Uterus (tissue), 4 donors: ENCODE results near the gene RPL36. TPM values are rescaled to one million over a fixed set of nuclear protein-coding genes. Genes with fewer than 3 reads are reported as not detected.

Experiments used
- DNase-seq, 2 donors: peaks; one replicate each; pipeline ENCODE4 v3.0.0-alpha.2; 2019 to 2020
- H3K27ac ChIP-seq, 2 donors: fragments of 200-600 bp; sonication (generic); 1 replicate in 1 of 2; 2 replicates in 1 of 2; pipeline ENCODE4 v1.5.1; 2016 to 2018
- H3K27me3 ChIP-seq, 2 donors: fragments of 200-600 bp; sonication (generic); one replicate each; pipeline ENCODE4 v1.5.1; 2018 to 2019; ENCODE audit warnings: control low read depth in 1 of 2
- H3K36me3 ChIP-seq, 2 donors: fragments of 200-600 bp; sonication (generic); one replicate each; pipeline ENCODE4 v1.5.1; 2019; ENCODE audit warnings: control low read depth in 1 of 2
- H3K4me1 ChIP-seq, 2 donors: fragments of 200-600 bp; sonication (generic); one replicate each; pipeline ENCODE4 v1.5.1; 2018 to 2019; ENCODE audit warnings: control low read depth in 1 of 2
- H3K4me3 ChIP-seq, 2 donors: fragments of 200-600 bp; sonication (generic); 1 replicate in 1 of 2; 2 replicates in 1 of 2; pipeline ENCODE4 v1.5.1; 2018 to 2019; ENCODE audit warnings: mild to moderate bottlenecking in 1 of 2
- H3K9me3 ChIP-seq, 2 donors: fragments of 200-600 bp; sonication (generic); one replicate each; pipeline ENCODE4 v1.5.1; 2019; ENCODE audit warnings: control low read depth in 1 of 2
- CTCF ChIP-seq, 4 experiments: fragments of 200-600 bp in 2 of 4; fragments of 450-650 bp in 2 of 4; sonication (generic) in 2 of 4; IDR thresholded peaks; one replicate each; pipeline ENCODE4 v1.5.1; 2016 to 2019; ENCODE audit warnings: antibody characterized with exemption in 4 of 4, mild to moderate bottlenecking in 2 of 4, moderate library complexity in 1 of 4
- POLR2A ChIP-seq, 2 donors: fragments of 450-650 bp; IDR thresholded peaks; one replicate each; pipeline ENCODE4 v1.6.1; 2016; ENCODE audit warnings: antibody characterized with exemption in 2 of 2, mild to moderate bottlenecking in 1 of 2, moderate library complexity in 1 of 2
- intact Hi-C: fragments of 100-400 bp; cut with DNase I; formaldehyde crosslinking; loops from one replicate; pipeline ENCODE4 v1.15.1; 2023; ENCODE audit warnings: low total_unique reads
- total RNA-seq, 4 donors: library from RNA; depleted of rRNA in 3 of 4; stranded (reverse); fragments of >200 nt in 3 of 4; gene quantifications; one replicate each; pipeline versions ENCODE4 v1.1.0 to v1.2.4, GENCODE V29; 2014 to 2023
- donor health status: DM: yes; HTN: yes; CAD: no.

Gene RPL36
- total RNA-seq, 4 donors from 2014 or later, result 269 to 1,645 (median 565) TPM

- Histone ChIP-seq H3K4me1 (no peaks in the 10 kb centered on the region), H3K27ac (no peak overlapping the region), H3K36me3 (no peaks in the 10 kb centered on the region), H3K9me3 (no peaks in the 10 kb centered on the region), H3K4me3 (no peak overlapping the region), H3K27me3 (no peaks in the 10 kb centered on the region)
- TF ChIP-seq POLR2A (IDR thresholded peaks at IDR 0.05) (no peak), CTCF (IDR thresholded peaks at IDR 0.05) (no peak)
- intact Hi-C loops, result loop anchor here (10.0 kb wide), 1 partner anchor 48 kb away; the partner anchor contains the start of genes SAFB and SAFB2
- DNase-seq, result no peak
Observed at GRCh38 chr19:5672708-5673459, 17.2 kb upstream of the RPL36 start.

- TF ChIP-seq CTCF (IDR thresholded peaks at IDR 0.05) (no peak), POLR2A (IDR thresholded peaks at IDR 0.05) (no peak)
- DNase-seq, result no peak
- Histone ChIP-seq H3K36me3 (no peaks in the 10 kb centered on the region), H3K27ac (no peak overlapping the region), H3K4me3 (no peak overlapping the region), H3K9me3 (no peaks in the 10 kb centered on the region), H3K4me1 (no peaks in the 10 kb centered on the region), H3K27me3 (no peaks in the 10 kb centered on the region)
- intact Hi-C loops, result loop anchor here (10.0 kb wide), 1 partner anchor 49 kb away; the partner anchor contains the start of genes SAFB and SAFB2
Observed at GRCh38 chr19:5673752-5674151, 16.3 kb upstream of the RPL36 start.

GRCh38 chr19:5674714-5675113 is 15.4 kb upstream of the RPL36 start:
- TF ChIP-seq CTCF (IDR thresholded peaks at IDR 0.05) (no peak), POLR2A (IDR thresholded peaks at IDR 0.05) (no peak)
- no peak for DNase-seq
- H3K27ac ChIP-seq, result no peak overlapping the region
- no peaks in the 10 kb centered on the region for H3K36me3 ChIP-seq
- no peaks in the 10 kb centered on the region for H3K27me3 ChIP-seq
- no peaks in the 10 kb centered on the region for H3K9me3 ChIP-seq
- peaks cover 0 to 3% of the 10 kb centered on the region in 2 donors for H3K4me1 ChIP-seq
- no peak overlapping the region for H3K4me3 ChIP-seq
- intact Hi-C loops, result loop anchor here (10.0 kb wide), 1 partner anchor 50 kb away; the partner anchor contains the start of genes SAFB and SAFB2

GRCh38 chr19:5676105-5676771 is 13.9 kb upstream of the RPL36 start:
- DNase-seq, result no peak
- Histone ChIP-seq H3K27ac (no peak overlapping the region), H3K4me3 (no peak overlapping the region), H3K4me1 (peaks cover 0 to 3% of the 10 kb centered on the region in 2 donors), H3K36me3 (no peaks in the 10 kb centered on the region), H3K9me3 (no peaks in the 10 kb centered on the region), H3K27me3 (no peaks in the 10 kb centered on the region)
- intact Hi-C loops, result loop anchor here (10.0 kb wide), 1 partner anchor 51 kb away; the partner anchor contains the start of genes SAFB and SAFB2
- no peak for TF ChIP-seq CTCF (IDR thresholded peaks at IDR 0.05)
- no peak for TF ChIP-seq POLR2A (IDR thresholded peaks at IDR 0.05)

GRCh38 chr19:5676772-5677105 is 13.4 kb upstream of the RPL36 start:
- Histone ChIP-seq H3K27ac (no peak overlapping the region), H3K36me3 (no peaks in the 10 kb centered on the region), H3K27me3 (no peaks in the 10 kb centered on the region), H3K4me3 (no peak overlapping the region), H3K4me1 (peaks cover 0 to 3% of the 10 kb centered on the region in 2 donors), H3K9me3 (no peaks in the 10 kb centered on the region)
- TF ChIP-seq CTCF (IDR thresholded peaks at IDR 0.05), result no peak
- no peak for TF ChIP-seq POLR2A (IDR thresholded peaks at IDR 0.05)
- no peak for DNase-seq
- intact Hi-C loops, result loop anchor here (10.0 kb wide), 1 partner anchor 52 kb away; the partner anchor contains the start of genes SAFB and SAFB2
